Measurements from ENCODE around the gene TRIM2. TPM values are rescaled to one million over a fixed set of nuclear protein-coding genes. Genes with fewer than 3 reads are reported as not detected.

Gene TRIM2
- total RNA-seq, 4 donors from 2014 or later: 25.7 to 55.9 (median 42.5) TPM

DNA sequence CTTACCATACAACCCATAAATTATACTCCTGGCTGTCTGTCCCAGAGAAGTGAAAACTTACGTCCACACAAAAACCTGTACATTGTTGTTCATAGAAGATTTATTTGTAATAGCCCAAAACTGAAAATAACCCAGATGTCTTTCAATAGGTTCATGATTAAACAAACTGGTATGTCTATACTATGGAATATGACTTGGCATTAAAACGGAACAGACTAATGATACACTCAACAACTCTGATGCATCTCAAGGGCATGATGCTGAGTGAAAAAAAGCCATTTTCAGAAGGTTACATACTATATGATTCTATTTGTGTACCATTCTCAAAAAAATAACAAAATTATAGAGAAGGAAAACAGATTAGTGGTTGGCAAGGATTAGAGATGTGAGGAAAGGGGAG, 128.7 kb downstream of the TRIM2 start:
- TF ChIP-seq, protein P1, sequence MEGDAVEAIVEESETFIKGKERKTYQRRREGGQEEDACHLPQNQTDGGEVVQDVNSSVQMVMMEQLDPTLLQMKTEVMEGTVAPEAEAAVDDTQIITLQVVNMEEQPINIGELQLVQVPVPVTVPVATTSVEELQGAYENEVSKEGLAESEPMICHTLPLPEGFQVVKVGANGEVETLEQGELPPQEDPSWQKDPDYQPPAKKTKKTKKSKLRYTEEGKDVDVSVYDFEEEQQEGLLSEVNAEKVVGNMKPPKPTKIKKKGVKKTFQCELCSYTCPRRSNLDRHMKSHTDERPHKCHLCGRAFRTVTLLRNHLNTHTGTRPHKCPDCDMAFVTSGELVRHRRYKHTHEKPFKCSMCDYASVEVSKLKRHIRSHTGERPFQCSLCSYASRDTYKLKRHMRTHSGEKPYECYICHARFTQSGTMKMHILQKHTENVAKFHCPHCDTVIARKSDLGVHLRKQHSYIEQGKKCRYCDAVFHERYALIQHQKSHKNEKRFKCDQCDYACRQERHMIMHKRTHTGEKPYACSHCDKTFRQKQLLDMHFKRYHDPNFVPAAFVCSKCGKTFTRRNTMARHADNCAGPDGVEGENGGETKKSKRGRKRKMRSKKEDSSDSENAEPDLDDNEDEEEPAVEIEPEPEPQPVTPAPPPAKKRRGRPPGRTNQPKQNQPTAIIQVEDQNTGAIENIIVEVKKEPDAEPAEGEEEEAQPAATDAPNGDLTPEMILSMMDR (IDR thresholded peaks at IDR 0.05): no peak
- TF ChIP-seq POLR2A (IDR thresholded peaks at IDR 0.05) (no peak), EP300 (IDR thresholded peaks at IDR 0.05) (no peak)
- no peak for DNase-seq (ENCODE audit: low spot score in 2 of 2)
- WGBS, 2 donors: 94% methylated on average over 2 of the region's 2 CpGs
- no peaks in the 10 kb centered on the region for H3K27me3 ChIP-seq
- H3K27ac ChIP-seq: no peak overlapping the region
- H3K36me3 ChIP-seq: peaks cover 0 to 46% (median 0%) of the 10 kb centered on the region in 3 donors
- H3K4me3 ChIP-seq: no peak overlapping the region
- H3K4me1 ChIP-seq: no peaks in the 10 kb centered on the region
- H3K9me3 ChIP-seq: no peaks in the 10 kb centered on the region

DNA sequence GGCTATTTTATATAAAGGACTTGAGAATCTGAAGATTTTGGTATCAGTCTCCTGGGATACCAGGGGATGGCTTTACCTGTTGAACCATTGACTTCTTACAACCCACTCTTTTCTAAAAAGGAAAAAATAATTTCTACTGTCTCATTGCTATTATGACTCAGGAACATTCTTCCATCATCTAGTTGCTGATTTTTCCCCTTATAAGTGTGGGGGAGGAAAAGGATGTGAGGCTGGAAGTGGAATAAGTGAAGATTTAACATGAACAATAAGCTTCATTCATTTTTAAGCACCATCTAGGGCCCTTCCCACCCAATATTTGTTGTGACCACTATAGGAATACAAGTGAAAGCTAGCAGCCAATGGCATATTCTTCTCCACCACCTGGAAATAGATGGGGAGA, 129.6 kb downstream of the TRIM2 start:
- H3K36me3 ChIP-seq: peaks cover 0 to 45% (median 0%) of the 10 kb centered on the region in 3 donors
- no peak for DNase-seq (ENCODE audit: low spot score in 2 of 2)
- TF ChIP-seq POLR2A (IDR thresholded peaks at IDR 0.05): no peak
- TF ChIP-seq, protein P1 (IDR thresholded peaks at IDR 0.05): no peak
- TF ChIP-seq EP300 (IDR thresholded peaks at IDR 0.05): no peak

DNA sequence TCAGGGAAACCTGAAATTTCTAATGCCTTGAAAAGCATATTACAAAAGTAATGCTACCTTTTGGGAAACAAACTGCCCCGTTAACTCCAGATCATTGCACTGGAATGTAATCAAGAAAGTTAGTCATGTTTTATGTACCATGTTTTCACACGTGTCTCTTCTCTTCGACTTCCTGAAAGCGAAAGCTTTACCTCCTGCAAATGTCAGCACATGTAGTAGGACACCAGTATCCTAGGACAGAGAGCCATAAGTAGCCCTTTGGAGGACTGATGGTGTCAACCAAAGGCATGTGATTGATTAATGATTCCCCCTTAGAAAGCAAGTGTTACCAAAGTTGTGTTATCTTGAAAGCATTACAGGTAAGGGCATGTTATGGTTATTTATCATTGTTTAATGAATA, 131.4 kb downstream of the TRIM2 start:
- H3K27me3 ChIP-seq: no peaks in the 10 kb centered on the region
- no peak overlapping the region for H3K27ac ChIP-seq
- no peak for DNase-seq (ENCODE audit: low spot score in 2 of 2)
- H3K9me3 ChIP-seq: no peaks in the 10 kb centered on the region
- no peaks in the 10 kb centered on the region for H3K4me1 ChIP-seq
- peaks cover 0 to 33% (median 0%) of the 10 kb centered on the region in 3 donors for H3K36me3 ChIP-seq
- no peak overlapping the region for H3K4me3 ChIP-seq
- 90% methylated on average over 4 of the region's 4 CpGs for WGBS, 2 donors
- TF ChIP-seq, protein P1 (IDR thresholded peaks at IDR 0.05): no peak
- no peak for TF ChIP-seq EP300 (IDR thresholded peaks at IDR 0.05)
- TF ChIP-seq POLR2A (IDR thresholded peaks at IDR 0.05): no peak

More for the DNA sequence above, 129.6 kb downstream of the TRIM2 start:
- H3K4me3 ChIP-seq: no peak overlapping the region
- H3K9me3 ChIP-seq: no peaks in the 10 kb centered on the region
- H3K4me1 ChIP-seq: no peaks in the 10 kb centered on the region
- no peak overlapping the region for H3K27ac ChIP-seq
- H3K27me3 ChIP-seq: no peaks in the 10 kb centered on the region

DNA sequence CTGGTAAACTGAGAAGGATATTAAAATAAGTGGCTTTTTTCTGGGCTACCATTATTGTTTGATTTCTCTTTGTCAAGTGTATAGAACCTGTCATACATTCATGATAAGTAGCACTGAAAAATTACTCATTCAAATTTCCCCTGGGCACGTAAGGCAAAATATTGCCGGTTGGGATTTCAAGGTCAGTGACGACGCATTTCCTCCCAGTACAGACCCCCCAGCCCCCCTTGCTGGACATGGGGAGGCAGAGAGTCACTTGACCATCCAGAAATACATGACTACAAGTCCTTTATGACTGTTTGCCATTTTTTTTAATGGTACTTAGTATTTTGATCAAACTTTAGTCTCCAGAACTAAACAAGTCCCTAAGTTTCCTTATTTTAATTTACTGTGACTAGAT, 133.4 kb downstream of the TRIM2 start:
- H3K4me1 ChIP-seq: no peaks in the 10 kb centered on the region
- WGBS, 2 donors: 80 to 81% methylated on average over 4 of the region's 4 CpGs
- DNase-seq (ENCODE audit: low spot score in 2 of 2): no peak
- TF ChIP-seq EP300 (IDR thresholded peaks at IDR 0.05) (no peak), POLR2A (IDR thresholded peaks at IDR 0.05) (no peak)
- TF ChIP-seq, protein P1 (IDR thresholded peaks at IDR 0.05): no peak
- H3K4me3 ChIP-seq: no peak overlapping the region
- H3K27ac ChIP-seq: no peak overlapping the region
- peaks cover 0 to 25% (median 0%) of the 10 kb centered on the region in 3 donors for H3K36me3 ChIP-seq
- H3K9me3 ChIP-seq: no peaks in the 10 kb centered on the region
- H3K27me3 ChIP-seq: no peaks in the 10 kb centered on the region

DNA sequence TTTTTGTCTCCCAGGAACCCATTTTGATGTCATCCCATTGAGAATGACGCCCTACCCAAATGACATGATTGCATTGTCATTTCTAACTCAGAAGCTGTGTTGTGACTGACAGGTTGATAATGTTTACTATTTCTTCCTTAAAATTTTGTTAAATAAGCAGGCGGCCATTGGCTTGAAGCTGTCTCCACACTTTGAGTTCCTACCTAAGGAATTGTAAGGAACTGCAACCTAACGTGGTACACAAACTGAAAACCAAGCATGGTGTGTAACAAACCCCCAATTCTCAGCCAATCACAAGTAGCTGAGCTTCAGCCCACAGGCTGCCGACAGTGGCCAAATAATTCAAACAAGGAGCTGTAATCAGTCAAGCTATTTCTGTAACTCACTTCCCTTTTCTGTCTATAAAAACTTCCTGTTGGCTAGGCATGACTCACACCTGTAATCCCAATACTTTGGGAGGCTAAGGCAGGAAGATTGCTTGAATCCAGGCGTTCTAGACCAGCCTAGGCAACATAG, 137.4 kb downstream of the TRIM2 start:
- DNase-seq (ENCODE audit: low spot score in 2 of 2): no peak
- H3K36me3 ChIP-seq: peaks cover 0 to 4% (median 0%) of the 10 kb centered on the region in 3 donors
- no peak overlapping the region for H3K27ac ChIP-seq
- WGBS, 2 donors: 50 to 57% methylated on average over 5 of the region's 5 CpGs
- no peaks in the 10 kb centered on the region for H3K27me3 ChIP-seq
- no peaks in the 10 kb centered on the region for H3K9me3 ChIP-seq
- TF ChIP-seq, protein P1 (IDR thresholded peaks at IDR 0.05): no peak
- no peak for TF ChIP-seq EP300 (IDR thresholded peaks at IDR 0.05)
- no peak for TF ChIP-seq POLR2A (IDR thresholded peaks at IDR 0.05)
- peaks cover 0 to 12% (median 0%) of the 10 kb centered on the region in 4 donors for H3K4me1 ChIP-seq
- H3K4me3 ChIP-seq: no peak overlapping the region

Data from tibial nerve (tissue), 4 donors.